ENCODE data around the gene EIF5B. TPM values are rescaled to one million over a fixed set of nuclear protein-coding genes. Genes with fewer than 3 reads are reported as not detected.

The EIF5B gene
- total RNA-seq, 1 donor: 11.2 TPM

DNA sequence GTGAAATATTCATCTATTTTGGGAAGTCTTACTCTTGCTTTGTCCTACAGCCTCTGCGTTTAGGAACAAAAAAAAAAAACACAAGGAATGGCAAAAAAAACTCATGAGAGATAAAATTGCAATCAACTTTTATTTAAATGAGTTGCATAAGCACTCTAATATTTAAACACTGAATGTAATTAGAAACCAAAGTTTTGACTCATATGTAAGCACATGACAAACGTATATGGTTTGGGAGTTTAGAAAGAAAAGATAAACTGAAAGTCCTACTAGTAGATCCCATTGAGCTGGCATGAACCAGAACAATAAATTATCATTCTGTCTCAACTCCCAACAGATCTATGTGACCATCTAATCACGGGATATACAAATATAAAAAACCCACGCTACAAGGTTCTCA is 107.9 kb downstream of the EIF5B start:
- Histone ChIP-seq H3K27me3 (ENCODE audit: insufficient read depth, low read length) (no peaks in the 10 kb centered on the region), H3K36me3 (ENCODE audit: insufficient read depth, low read length) (peaks cover 13% of the 10 kb centered on the region), H3K4me3 (ENCODE audit: insufficient read depth, low read length) (no peak overlapping the region), H2AFZ (ENCODE audit: low read length) (no peak overlapping the region), H3K79me2 (ENCODE audit: insufficient read depth, low read length) (peaks cover 18% of the 10 kb centered on the region), H3K4me1 (ENCODE audit: insufficient read depth, low read length) (peaks cover 4% of the 10 kb centered on the region), H3K4me2 (ENCODE audit: insufficient read depth, low read length) (no peak overlapping the region), H3K27ac (ENCODE audit: low read depth, low read length) (no peak overlapping the region), H4K20me1 (ENCODE audit: insufficient read depth, low read length) (no peaks in the 10 kb centered on the region), H3K9me3 (ENCODE audit: low read depth, low read length) (no peaks in the 10 kb centered on the region)
- TF ChIP-seq, protein P1, sequence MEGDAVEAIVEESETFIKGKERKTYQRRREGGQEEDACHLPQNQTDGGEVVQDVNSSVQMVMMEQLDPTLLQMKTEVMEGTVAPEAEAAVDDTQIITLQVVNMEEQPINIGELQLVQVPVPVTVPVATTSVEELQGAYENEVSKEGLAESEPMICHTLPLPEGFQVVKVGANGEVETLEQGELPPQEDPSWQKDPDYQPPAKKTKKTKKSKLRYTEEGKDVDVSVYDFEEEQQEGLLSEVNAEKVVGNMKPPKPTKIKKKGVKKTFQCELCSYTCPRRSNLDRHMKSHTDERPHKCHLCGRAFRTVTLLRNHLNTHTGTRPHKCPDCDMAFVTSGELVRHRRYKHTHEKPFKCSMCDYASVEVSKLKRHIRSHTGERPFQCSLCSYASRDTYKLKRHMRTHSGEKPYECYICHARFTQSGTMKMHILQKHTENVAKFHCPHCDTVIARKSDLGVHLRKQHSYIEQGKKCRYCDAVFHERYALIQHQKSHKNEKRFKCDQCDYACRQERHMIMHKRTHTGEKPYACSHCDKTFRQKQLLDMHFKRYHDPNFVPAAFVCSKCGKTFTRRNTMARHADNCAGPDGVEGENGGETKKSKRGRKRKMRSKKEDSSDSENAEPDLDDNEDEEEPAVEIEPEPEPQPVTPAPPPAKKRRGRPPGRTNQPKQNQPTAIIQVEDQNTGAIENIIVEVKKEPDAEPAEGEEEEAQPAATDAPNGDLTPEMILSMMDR (IDR thresholded peaks at IDR 0.05; ENCODE audit: extremely low read depth, low read depth, low read length): no peak
- peak; percentile 6 for DNase-seq (ENCODE audit: insufficient read length, low spot score, missing footprints)

DNA sequence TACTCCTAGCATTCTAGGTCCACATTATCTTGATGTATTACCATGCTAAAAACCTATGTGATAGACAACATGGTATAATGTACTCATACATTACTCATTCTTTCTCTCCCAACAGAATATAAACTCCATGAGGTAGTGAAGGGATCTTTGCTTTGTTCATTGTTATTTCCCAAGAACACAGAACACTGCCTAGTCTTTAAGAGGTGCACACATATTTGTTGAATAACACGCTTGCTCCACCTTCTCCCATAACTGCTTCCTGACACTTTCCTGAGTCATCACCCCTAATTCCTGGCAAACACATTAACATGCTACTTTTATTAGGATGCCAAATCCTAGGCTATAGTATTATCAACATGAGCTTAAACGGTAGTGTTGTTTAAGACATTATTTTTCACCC is 111.4 kb downstream of the EIF5B start:
- H3K79me2 ChIP-seq (ENCODE audit: insufficient read depth, low read length): peaks cover 42% of the 10 kb centered on the region

DNA sequence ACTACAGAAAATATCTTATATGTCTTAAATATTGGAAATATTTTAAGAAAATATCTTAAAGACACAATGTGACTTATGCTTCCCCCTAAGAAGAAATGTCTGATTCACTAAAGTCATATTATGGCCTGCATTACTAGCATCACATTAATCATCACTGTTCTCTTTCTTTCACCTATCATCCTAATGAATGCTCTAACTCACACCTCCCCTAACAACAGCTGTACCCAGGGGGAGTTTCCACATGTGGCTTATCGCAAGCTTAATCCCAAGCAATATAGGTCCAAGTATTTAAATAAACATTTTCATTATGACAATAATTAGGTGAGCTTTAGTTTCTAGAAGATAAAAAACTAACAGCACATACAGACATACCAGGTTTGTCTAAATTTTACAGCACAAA is 113.0 kb downstream of the EIF5B start:
- H3K9me3 ChIP-seq (ENCODE audit: low read depth, low read length): no peaks in the 10 kb centered on the region
- H3K36me3 ChIP-seq (ENCODE audit: insufficient read depth, low read length): peaks cover 22% of the 10 kb centered on the region
- H3K4me3 ChIP-seq (ENCODE audit: insufficient read depth, low read length): no peak overlapping the region
- H3K27ac ChIP-seq (ENCODE audit: low read depth, low read length): no peak overlapping the region
- DNase-seq (ENCODE audit: insufficient read length, low spot score, missing footprints): no peak
- TF ChIP-seq, protein P1 (IDR thresholded peaks at IDR 0.05; ENCODE audit: extremely low read depth, low read depth, low read length): no peak
- no peak overlapping the region for H3K4me2 ChIP-seq (ENCODE audit: insufficient read depth, low read length)
- H3K27me3 ChIP-seq (ENCODE audit: insufficient read depth, low read length): no peaks in the 10 kb centered on the region
- peaks cover 40% of the 10 kb centered on the region for H3K79me2 ChIP-seq (ENCODE audit: insufficient read depth, low read length)
- H4K20me1 ChIP-seq (ENCODE audit: insufficient read depth, low read length): no peaks in the 10 kb centered on the region
- H3K4me1 ChIP-seq (ENCODE audit: insufficient read depth, low read length): peaks cover 4% of the 10 kb centered on the region
- no peak overlapping the region for H2AFZ ChIP-seq (ENCODE audit: low read length)

More for the DNA sequence above, 111.4 kb downstream of the EIF5B start:
- TF ChIP-seq, protein P1 (IDR thresholded peaks at IDR 0.05; ENCODE audit: extremely low read depth, low read depth, low read length): no peak
- H3K27ac ChIP-seq (ENCODE audit: low read depth, low read length): no peak overlapping the region
- H3K4me1 ChIP-seq (ENCODE audit: insufficient read depth, low read length): peaks cover 4% of the 10 kb centered on the region
- no peaks in the 10 kb centered on the region for H3K27me3 ChIP-seq (ENCODE audit: insufficient read depth, low read length)
- H3K4me2 ChIP-seq (ENCODE audit: insufficient read depth, low read length): no peak overlapping the region
- no peaks in the 10 kb centered on the region for H3K9me3 ChIP-seq (ENCODE audit: low read depth, low read length)
- no peak overlapping the region for H3K4me3 ChIP-seq (ENCODE audit: insufficient read depth, low read length)
- peaks cover 15% of the 10 kb centered on the region for H3K36me3 ChIP-seq (ENCODE audit: insufficient read depth, low read length)
- DNase-seq (ENCODE audit: insufficient read length, low spot score, missing footprints): peak; percentile 47
- no peaks in the 10 kb centered on the region for H4K20me1 ChIP-seq (ENCODE audit: insufficient read depth, low read length)
- no peak overlapping the region for H2AFZ ChIP-seq (ENCODE audit: low read length)

Other genes starting within 250 kb of the EIF5B start
- gene C2orf15, start 195.7 kb upstream of the EIF5B start, total RNA-seq: 0.59 TPM in 1 of 2 replicates, not detected in the other
- gene TSGA10, start 182.4 kb upstream of the EIF5B start, total RNA-seq: 4.0 and 5.0 TPM in 2 replicates
- gene LIPT1, start 182.4 kb upstream of the EIF5B start, total RNA-seq: 7.4 and 9.8 TPM in 2 replicates
- gene MITD1, start 156.3 kb upstream of the EIF5B start, total RNA-seq: 18.3 and 19.5 TPM in 2 replicates
- gene MRPL30, start 156.2 kb upstream of the EIF5B start, total RNA-seq: 41.6 and 44.2 TPM in 2 replicates
- not detected in 2 replicates for gene LYG2, start 81.7 kb upstream of the EIF5B start, total RNA-seq
- under 0.01 and 0.88 TPM in 2 replicates for gene LYG1, start 36.2 kb upstream of the EIF5B start, total RNA-seq
- gene TXNDC9, start 1.1 kb upstream of the EIF5B start, total RNA-seq: 75.7 and 95.9 TPM in 2 replicates
- gene REV1, start 152.6 kb downstream of the EIF5B start, total RNA-seq: 37.3 and 41.0 TPM in 2 replicates